Measurements from ENCODE around the gene GFER.

GRCh38 chr16:2037115-2037514 is 53.1 kb downstream of the GFER start:
- TF ChIP-seq POLR2A (conservative IDR thresholded peaks at IDR 0.05) (no peak), PHB2 (IDR thresholded peaks at IDR 0.05; ENCODE audit: low read depth) (no peak), FOXP4 (CRISPR knock-in tag; IDR thresholded peaks at IDR 0.05; ENCODE audit: borderline replicate concordance) (no peak), TAF1 (IDR thresholded peaks at IDR 0.05; ENCODE audit: control insufficient read depth, extremely low read depth, insufficient read depth, low read length, severe bottlenecking) (no peak), CBX8 (IDR thresholded peaks at IDR 0.05; ENCODE audit: borderline replicate concordance, extremely low read depth, low read depth, low read length, poor library complexity, severe bottlenecking) (no peak), POLR2H (tag; IDR thresholded peaks at IDR 0.05; ENCODE audit: low read depth) (no peak)
